Activated naive CD8-positive, alpha-beta T cell treated with anti-CD3 and anti-CD28 coated beads, Interleukin-2, amount 50 U/mL, for 16 hours (primary cell): ENCODE measurements around the gene TRAK1.

Experiments used
- DNase-seq: peaks from one replicate; pipeline ENCODE4 v3.0.0-alpha.2; 2020; ENCODE audit warnings: low read depth, low spot score

The TRAK1 gene

GRCh38 chr3:42066516-42067181 is 24.5 kb upstream of the TRAK1 start:
- no peak for DNase-seq

- no peak for DNase-seq
These were observed 23.8 kb upstream of the TRAK1 start for GRCh38 chr3:42067326-42067725.

DNA sequence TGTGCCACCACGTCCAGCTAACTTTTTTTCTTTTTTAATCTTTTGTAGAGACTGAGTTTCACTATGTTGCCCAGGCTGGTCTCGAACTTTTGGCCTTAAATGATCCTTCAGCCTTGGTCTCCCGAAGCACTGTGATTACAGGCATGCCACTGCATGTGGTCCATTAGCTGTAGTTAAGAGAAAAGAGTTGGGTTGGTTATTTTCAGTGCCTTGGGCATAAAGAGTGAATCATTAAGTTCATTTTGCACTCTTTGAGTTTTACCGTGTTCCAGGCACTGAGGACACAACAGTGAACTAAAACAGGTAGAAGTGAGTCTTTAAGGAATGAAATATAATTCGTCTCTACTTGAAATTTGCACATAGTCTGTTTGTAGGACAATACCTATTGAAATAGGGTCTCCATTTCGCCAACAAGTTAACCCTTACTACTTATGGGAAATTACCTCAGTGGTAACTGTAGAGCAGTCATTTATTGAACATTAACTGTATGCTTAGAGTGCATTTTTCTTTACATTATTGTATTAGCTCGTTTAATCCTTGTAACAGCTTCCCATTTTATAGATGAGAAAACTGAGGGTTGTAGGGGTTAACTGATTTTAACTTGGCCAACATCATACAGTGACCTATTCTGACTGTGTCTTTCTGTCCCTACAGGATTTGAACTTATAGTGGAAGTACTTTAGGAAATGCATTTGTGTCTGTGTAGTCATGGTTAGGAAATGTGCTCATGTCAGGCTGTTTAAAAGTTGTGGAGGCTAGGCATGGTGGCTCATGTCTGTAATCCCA is 22.7 kb upstream of the TRAK1 start:
- DNase-seq, result no peak

DNA sequence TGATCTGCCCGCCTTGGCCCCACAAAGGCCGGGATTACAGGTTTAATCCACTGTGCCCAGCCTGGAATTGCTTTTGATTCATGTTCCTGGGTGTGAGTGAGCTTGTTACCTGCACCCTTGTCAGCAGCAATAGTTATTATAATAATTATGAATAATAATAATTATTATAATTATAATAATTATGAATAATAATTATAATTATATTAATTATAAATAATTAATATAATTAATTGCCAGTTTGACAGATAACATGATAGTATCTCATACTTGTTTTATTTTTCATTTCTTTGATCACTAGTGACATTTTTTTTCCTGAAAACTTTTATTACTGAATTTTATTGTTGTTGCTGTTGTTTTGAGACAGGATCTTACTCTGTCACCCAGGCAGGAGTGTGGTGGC is 21.1 kb upstream of the TRAK1 start:
- DNase-seq, result no peak

GRCh38 chr3:42070524-42070923 is 20.6 kb upstream of the TRAK1 start:
- DNase-seq, result no peak

GRCh38 chr3:42071904-42072812 is 19.0 kb upstream of the TRAK1 start:
- DNase-seq, result no peak

DNA sequence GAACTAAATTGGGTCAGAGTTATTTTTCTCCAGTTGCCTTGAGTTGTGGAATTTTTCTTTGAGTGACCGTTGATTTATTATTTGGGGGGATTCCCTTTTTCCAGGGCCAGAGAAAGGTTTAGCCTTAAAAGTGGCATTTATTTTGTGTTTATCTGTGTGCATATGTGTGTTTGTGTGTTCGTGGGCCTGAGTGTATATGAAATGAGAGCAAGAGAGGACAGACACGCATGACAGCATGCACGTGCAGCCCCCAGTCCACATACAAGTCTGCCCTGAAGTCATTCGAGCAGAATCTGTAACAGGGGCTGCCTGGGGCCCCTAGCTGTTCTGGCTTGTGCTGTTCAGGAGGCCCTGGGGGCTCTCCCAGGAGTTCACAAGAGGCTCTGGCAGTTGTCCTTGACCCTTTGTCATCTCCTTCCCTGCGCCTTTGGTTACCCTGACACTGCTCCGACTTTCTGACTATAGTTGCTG is 18.3 kb upstream of the TRAK1 start:
- DNase-seq, result no peak

DNA sequence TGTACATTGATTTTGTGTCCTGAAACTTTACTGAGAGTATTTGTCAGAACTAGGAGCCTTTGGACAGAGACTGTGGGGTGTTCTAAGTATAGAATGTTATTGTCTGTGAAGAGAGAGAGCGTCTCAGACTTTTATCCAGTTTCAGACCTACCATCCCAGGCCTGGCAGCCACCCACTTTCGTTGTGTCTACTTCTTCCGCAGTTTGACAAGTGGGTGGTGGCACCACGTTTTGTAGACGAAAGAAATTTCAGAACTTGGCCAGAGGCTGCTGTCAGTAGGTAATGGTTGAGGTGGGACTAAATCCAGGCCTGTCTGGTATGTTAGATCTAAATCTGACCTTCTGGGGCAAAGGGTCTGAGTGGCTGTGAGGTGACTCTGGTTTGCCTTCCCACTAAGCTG is 13.4 kb upstream of the TRAK1 start:
- DNase-seq, result no peak

DNA sequence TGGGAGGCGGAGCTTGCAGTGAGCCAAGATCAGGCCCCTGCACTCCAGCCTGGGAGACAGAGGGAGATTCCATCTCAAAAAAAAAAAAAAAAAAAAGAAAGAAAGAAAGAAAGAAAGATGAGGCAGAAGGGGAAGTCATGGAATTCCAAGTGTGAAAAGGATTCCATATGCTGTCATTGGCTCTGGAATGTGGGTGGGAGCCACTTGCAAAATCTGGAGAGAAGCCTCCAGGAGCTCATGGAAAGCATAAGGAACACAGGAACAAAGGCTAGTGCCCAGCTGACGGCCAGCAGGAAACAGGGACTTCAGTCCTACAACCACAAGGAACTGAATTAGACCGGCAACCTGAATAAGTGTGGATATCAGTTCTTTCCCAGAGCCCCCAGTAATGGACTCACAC is 12.5 kb upstream of the TRAK1 start:
- no peak for DNase-seq

- DNase-seq, result no peak
These were observed 11.3 kb upstream of the TRAK1 start for GRCh38 chr3:42079701-42080452.

DNA sequence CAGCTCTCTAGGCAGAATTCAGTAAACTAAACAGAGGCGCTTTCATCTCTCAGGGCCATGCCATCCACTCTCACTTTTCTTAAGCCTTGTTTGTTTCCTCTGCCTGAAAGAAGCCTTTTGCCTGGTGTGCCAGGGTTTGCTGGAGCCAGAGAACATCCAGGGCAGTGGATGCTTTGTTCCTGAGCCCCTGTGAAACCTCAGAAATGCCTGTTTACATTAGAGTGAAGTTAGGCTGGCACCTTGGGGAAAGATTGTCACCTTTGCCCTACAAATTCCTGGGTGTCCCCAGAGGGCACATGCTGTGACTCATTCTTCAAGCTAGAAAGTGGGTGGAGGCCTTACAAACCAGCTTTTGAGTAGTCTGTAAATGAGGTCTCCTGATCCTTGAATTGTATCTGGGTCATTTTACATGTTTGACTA is 10.7 kb upstream of the TRAK1 start:
- no peak for DNase-seq

GRCh38 chr3:42081838-42082473 is 9.2 kb upstream of the TRAK1 start:
- DNase-seq, result no peak

GRCh38 chr3:42084586-42084985 is 6.6 kb upstream of the TRAK1 start:
- DNase-seq, result no peak

- DNase-seq, result no peak
These were observed 5.3 kb upstream of the TRAK1 start for GRCh38 chr3:42085641-42086376.

DNA sequence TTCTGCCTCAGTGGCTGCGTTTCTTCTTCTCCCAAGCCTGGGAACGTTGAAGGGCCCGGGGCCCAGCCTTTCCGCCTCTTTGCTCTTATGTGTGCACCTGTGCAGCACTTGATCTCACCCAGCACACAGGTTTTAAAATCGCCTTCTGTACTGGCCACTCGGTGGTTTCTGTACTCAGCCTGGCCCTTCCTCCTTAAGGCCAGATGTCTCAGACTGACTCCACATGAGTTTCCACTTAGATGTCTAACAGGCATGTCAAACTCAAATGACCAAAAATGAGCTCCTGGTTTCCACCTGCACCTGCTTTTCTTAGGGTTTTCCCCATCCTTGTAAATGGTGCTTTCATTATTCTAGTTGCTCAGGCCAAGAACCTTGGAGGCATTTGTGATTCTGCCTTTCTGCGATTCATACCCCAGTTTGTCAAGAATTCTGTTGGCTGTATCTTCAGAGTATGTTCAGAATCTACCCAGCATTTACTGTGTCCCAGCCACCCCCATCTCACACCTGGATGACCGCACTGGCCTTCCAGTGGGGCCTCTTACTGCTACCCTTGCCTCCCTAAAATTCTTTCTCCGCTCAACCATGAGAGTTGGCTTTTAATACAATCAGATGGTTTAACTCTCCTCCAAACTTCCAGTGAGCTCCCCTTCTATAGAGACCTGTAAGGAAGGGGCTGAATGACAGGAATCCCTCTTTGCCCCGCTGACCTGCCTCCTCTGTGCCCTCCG is 2.2 kb upstream of the TRAK1 start:
- no peak for DNase-seq

- DNase-seq, result no peak
These were observed 849 bp downstream of the TRAK1 start for GRCh38 chr3:42092006-42092405.

DNA sequence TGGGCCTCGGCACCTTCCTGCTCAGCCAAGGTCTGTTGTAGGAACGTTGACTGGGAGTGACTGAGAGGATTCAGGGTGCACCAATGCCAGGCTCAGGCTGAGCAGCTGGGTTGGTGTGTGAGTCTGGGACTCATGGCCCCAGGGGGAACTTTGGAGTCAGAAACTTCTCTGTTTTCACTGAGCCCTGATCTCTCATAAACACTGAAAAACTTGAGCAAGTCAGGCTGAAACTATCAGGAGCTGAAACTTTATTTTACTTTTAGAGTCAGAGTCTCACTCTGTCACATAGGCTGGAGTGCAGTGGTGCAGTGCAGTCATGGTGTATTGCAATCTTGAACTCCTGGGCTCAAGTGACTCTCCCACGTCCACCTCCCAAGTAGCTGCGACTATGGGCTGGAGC is 3.0 kb downstream of the TRAK1 start:
- DNase-seq, result no peak

- no peak for DNase-seq
These were observed 3.7 kb downstream of the TRAK1 start for GRCh38 chr3:42094691-42095391.

GRCh38 chr3:42095540-42095939 is 4.4 kb downstream of the TRAK1 start:
- DNase-seq, result no peak
